Activated T-helper 1 cell treated with anti-CD3 and anti-CD28 coated beads, Interleukin-12 subunit alpha, Interleukin-12 subunit beta, Interleukin-2, Interleukin-4 antibody, amounts not matched to agents 30 ng/mL and 10 ng/mL and 1 ng/mL, durations not matched to agents 14 hours and 24 hours and 36 hours (primary cell): Measurements from ENCODE around the gene COL4A2. TPM values are rescaled to one million over a fixed set of nuclear protein-coding genes. Genes with fewer than 3 reads are reported as not detected.

Experiments used
- DNase-seq: peaks from one replicate; pipeline ENCODE4 v3.0.0; 2021; ENCODE audit warnings: low spot score
- H3K27ac Mint-ChIP-seq: one replicate; pipeline ENCODE4 v1.8.0; 2021; ENCODE audit warnings: mild to moderate bottlenecking, mixed read lengths
- H3K27me3 Mint-ChIP-seq: one replicate; pipeline ENCODE4 v1.8.0; 2022; ENCODE audit warnings: mild to moderate bottlenecking, moderate library complexity, mixed read lengths; ENCODE audit not compliant: insufficient read depth
- H3K36me3 Mint-ChIP-seq: one replicate; pipeline ENCODE4 v1.8.0; 2021; ENCODE audit warnings: low read depth, mixed read lengths
- H3K4me1 Mint-ChIP-seq: one replicate; pipeline ENCODE4 v1.8.0; 2021; ENCODE audit warnings: low read depth, mixed read lengths
- H3K4me3 Mint-ChIP-seq: one replicate; pipeline ENCODE4 v1.8.0; 2021; ENCODE audit warnings: mild to moderate bottlenecking, moderate library complexity, mixed read lengths
- H3K9me3 Mint-ChIP-seq: one replicate; pipeline ENCODE4 v1.8.0; 2021; ENCODE audit warnings: mixed read lengths
- intact Hi-C: fragments of 100-400 bp; cut with micrococcal nuclease; formaldehyde crosslinking; loops from one replicate; pipeline ENCODE4 v1.15.1; 2024
- total RNA-seq: library from RNA; stranded (reverse); gene quantifications from 2 replicates; pipeline ENCODE4 v1.2.3, GENCODE V29; 2022

The COL4A2 gene
- total RNA-seq, 1 donor from 2014 or later, result not detected

DNA sequence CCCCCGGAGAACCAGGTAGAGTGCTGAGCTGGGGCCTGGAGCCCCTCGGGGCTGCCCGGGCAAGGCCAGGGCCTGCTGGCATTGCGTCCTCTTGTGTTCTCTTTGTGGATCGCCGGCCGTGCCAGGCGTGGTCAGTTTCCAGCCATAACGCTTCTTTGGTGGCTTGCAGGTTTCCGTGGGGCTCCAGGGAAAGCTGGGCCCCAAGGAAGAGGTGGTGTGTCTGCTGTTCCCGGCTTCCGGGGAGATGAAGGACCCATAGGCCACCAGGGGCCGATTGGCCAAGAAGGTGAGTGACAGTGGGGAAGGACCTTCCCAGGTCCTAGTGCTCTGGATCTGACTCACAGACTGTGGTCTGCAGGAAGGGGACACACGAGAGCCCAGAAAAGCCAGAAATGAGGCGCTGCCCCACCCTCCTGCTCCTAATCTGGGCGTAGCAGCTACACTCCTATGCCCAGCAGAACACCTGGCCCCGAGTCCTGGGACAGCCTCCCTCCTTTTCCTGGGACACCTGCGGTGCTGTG is 197.0 kb downstream of the COL4A2 start:
- intact Hi-C loops, result no loop called here
- Mint-ChIP-seq H3K36me3 (no peaks in the 10 kb centered on the region), H3K27me3 (peaks cover 6% of the 10 kb centered on the region), H3K27ac (no peak overlapping the region), H3K9me3 (no peaks in the 10 kb centered on the region), H3K4me3 (no peak overlapping the region), H3K4me1 (no peaks in the 10 kb centered on the region)
- DNase-seq, result no peak

DNA sequence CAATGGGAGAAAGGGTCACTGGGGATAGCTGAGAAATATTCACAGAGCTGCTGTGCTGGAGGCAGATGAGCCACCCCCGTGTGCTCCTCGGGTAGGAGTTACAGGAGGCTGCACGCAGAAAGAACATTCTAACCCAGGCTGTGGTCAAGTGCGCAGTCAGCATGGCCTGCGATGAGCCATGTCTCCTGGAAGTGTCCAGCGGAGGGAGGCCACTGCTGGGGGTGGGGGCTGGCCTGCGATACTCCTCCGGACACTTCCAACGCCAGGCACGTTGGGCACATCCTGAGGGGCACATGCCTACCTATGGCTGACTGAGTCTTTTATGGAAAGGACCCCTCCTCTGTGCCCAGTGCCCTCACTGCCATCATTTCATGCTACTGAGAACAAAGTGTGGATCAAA is 198.5 kb downstream of the COL4A2 start:
- Mint-ChIP-seq H3K27ac (no peak overlapping the region), H3K27me3 (peaks cover 2% of the 10 kb centered on the region), H3K36me3 (no peaks in the 10 kb centered on the region), H3K4me1 (no peaks in the 10 kb centered on the region), H3K4me3 (no peak overlapping the region), H3K9me3 (no peaks in the 10 kb centered on the region)
- DNase-seq, result no peak
- intact Hi-C loops, result no loop called here

DNA sequence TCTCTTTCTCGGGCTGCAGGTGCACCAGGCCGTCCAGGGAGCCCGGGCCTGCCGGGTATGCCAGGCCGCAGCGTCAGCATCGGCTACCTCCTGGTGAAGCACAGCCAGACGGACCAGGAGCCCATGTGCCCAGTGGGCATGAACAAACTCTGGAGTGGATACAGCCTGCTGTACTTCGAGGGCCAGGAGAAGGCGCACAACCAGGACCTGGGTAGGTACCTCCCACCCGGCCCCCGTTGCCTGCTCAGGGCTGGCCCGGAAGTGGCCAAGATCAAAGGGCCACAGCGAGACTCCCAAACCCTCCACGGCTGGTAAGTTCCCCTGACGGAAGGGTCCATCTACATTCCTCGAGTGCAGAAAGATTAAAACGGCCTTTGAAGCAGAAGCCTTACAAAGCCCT is 199.3 kb downstream of the COL4A2 start:
- DNase-seq, result no peak
- no peak overlapping the region for H3K27ac Mint-ChIP-seq
- no peak overlapping the region for H3K4me3 Mint-ChIP-seq
- no peaks in the 10 kb centered on the region for H3K4me1 Mint-ChIP-seq
- H3K27me3 Mint-ChIP-seq, result peaks cover 2% of the 10 kb centered on the region
- no peaks in the 10 kb centered on the region for H3K9me3 Mint-ChIP-seq
- no peaks in the 10 kb centered on the region for H3K36me3 Mint-ChIP-seq
- intact Hi-C loops, result no loop called here

DNA sequence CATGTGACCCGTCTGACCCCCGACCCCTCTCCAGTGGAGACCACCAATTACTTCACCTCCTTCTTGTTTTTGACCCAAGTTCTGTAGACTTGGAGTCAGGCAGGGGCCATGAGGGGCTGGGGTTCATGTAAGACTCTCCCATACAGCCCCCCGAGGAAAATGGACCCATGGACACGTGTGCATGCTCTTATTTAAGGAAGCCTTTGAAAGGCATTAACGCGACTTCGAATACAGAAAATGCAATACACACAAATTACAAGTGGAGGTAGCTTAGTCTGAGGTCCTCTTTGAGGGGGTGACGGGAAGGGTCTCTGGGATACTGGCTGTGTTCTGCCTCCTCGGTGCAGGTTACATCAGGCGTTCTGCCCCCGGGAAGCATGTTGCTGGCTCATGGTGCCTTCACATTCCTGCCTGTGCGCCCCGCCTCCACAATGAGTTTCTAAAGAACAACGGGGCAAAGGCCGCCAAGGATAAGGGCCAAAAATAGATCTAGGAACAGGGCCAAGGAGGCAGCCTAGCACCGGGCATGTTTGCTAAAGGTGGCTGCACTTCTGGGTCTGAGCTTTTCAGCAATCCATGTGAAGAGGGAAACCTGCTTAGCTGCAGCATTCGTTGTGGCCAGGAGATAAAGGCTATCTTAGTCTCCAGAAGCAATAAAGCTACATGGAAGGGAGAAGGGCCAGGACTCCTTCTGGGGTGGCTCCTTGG is 199.9 kb downstream of the COL4A2 start:
- no peak overlapping the region for H3K27ac Mint-ChIP-seq

DNA sequence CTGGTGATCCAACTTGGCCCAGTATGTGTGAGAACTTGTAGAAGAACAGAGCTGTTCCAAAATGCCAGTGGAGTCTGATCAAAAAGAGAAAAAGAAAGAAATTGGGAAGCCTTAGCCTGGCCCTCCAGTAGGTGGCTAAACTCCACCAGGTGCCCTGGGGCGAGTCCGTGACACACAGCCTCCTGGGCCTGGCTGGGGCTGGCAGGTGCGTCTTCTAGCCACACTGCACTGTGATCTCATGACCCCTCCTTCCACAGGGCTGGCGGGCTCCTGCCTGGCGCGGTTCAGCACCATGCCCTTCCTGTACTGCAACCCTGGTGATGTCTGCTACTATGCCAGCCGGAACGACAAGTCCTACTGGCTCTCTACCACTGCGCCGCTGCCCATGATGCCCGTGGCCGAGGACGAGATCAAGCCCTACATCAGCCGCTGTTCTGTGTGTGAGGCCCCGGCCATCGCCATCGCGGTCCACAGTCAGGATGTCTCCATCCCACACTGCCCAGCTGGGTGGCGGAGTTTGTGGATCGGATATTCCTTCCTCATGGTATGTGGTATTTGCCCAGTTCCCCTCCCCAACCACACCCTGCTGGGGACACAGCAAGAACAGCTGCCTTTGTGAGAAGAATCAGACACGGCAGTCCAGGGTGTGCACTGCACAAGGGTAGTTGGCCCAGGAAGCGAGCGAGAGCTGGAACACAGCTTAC is 200.7 kb downstream of the COL4A2 start:
- Mint-ChIP-seq H3K4me1 (no peaks in the 10 kb centered on the region), H3K36me3 (no peaks in the 10 kb centered on the region), H3K9me3 (no peaks in the 10 kb centered on the region), H3K27me3 (peaks cover 2% of the 10 kb centered on the region), H3K4me3 (no peak overlapping the region), H3K27ac (no peak overlapping the region)
- intact Hi-C loops, result no loop called here
- DNase-seq, result no peak

More for the DNA sequence above, 199.9 kb downstream of the COL4A2 start:
- intact Hi-C loops, result no loop called here
- H3K9me3 Mint-ChIP-seq, result no peaks in the 10 kb centered on the region
- H3K36me3 Mint-ChIP-seq, result no peaks in the 10 kb centered on the region
- H3K27me3 Mint-ChIP-seq, result peaks cover 2% of the 10 kb centered on the region
- no peaks in the 10 kb centered on the region for H3K4me1 Mint-ChIP-seq
- H3K4me3 Mint-ChIP-seq, result no peak overlapping the region
- DNase-seq, result no peak

DNA sequence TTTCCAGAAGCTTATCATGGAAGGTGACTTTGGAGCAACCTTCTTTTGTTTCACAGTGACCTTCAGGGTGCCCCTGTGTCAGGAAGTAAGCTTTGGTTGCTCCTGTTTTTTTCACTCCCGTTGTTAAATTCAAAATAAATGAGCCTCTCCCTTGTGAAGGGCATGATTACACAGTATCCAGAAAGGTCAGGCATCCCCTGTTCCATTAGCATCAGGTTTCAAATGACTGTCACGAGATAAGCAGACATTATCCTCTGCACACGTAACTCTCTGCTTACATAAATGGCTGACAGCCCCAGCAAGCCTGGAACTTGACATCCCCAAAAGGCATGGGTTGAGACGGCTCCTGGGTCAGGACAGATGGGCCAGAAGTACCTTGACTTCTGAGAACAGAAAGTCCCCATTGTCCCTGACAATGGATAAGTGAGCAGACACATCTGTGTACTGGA is 202.4 kb downstream of the COL4A2 start:
- H3K27me3 Mint-ChIP-seq, result peaks cover 2% of the 10 kb centered on the region
- H3K4me1 Mint-ChIP-seq, result no peaks in the 10 kb centered on the region
- H3K4me3 Mint-ChIP-seq, result no peak overlapping the region
- no peak overlapping the region for H3K27ac Mint-ChIP-seq
- no peak for DNase-seq
- intact Hi-C loops, result no loop called here
- H3K36me3 Mint-ChIP-seq, result no peaks in the 10 kb centered on the region
- H3K9me3 Mint-ChIP-seq, result no peaks in the 10 kb centered on the region

DNA sequence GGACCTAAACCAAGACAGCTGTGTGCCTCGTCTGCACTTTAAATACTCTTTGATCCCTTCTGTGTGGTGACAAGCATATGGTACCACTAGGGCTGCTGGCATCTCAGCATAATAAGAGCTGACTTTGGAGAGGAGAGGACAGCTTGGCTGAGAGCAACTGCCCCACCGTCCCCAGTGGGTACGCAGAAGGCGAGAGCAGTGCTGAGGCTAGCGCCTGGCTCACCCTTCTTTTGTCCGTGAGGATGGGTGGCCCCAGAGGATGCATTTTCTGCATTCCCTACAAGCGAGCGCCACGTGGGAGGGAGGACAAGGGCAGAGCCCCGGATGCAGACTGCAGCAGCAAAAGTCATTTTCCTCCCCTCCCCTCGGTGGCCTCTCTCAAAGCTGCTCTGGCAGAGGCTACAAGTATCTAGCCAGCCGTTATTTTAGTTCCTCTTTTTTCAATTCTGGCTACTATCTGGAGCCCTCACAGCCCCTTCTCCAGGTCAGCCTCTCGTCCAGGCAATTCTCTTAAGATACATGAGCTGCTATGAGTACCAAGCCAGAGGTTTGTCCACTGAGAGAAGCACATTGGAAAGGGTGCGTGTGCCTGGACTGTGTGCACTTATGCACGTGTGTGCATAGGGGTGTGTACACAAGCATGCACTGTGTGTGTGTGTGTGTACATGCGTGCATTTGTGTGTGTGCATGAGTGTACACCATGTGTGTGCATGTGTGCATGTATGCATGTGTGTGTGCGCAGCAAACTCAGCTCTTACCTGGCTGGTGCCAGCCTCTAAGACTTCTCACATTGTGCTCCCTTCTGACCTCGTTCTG is 203.1 kb downstream of the COL4A2 start:
- DNase-seq, result no peak
- Mint-ChIP-seq H3K27me3 (peaks cover 3% of the 10 kb centered on the region), H3K4me1 (peaks cover 5% of the 10 kb centered on the region), H3K36me3 (no peaks in the 10 kb centered on the region), H3K9me3 (no peaks in the 10 kb centered on the region), H3K4me3 (no peak overlapping the region), H3K27ac (no peak overlapping the region)
- intact Hi-C loops, result no loop called here

DNA sequence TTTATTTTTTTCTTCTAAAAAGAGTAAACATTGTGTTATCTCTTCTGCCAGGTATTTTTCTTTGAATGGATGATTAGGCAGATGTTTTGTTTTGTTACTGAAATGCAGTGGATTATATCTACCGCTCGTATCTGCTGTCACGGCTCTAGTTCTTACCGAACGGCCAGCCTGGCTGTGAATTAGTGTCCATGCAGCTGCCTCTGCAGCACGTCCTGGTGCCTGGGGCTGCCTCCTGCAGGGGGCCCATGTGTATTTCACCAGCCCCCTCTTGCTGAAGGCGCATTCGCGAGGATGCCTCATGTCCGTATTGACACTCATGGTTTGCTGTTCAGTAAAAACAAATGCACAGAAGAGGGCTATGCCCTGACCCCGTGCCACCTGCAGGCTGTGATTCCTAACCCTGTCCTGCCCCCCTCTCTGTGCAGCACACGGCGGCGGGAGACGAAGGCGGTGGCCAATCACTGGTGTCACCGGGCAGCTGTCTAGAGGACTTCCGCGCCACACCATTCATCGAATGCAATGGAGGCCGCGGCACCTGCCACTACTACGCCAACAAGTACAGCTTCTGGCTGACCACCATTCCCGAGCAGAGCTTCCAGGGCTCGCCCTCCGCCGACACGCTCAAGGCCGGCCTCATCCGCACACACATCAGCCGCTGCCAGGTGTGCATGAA is 204.6 kb downstream of the COL4A2 start:
- Mint-ChIP-seq H3K4me3 (no peak overlapping the region), H3K27ac (no peak overlapping the region), H3K36me3 (no peaks in the 10 kb centered on the region), H3K9me3 (no peaks in the 10 kb centered on the region), H3K27me3 (peaks cover 4% of the 10 kb centered on the region), H3K4me1 (peaks cover 9% of the 10 kb centered on the region)
- intact Hi-C loops, result no loop called here
- no peak for DNase-seq

DNA sequence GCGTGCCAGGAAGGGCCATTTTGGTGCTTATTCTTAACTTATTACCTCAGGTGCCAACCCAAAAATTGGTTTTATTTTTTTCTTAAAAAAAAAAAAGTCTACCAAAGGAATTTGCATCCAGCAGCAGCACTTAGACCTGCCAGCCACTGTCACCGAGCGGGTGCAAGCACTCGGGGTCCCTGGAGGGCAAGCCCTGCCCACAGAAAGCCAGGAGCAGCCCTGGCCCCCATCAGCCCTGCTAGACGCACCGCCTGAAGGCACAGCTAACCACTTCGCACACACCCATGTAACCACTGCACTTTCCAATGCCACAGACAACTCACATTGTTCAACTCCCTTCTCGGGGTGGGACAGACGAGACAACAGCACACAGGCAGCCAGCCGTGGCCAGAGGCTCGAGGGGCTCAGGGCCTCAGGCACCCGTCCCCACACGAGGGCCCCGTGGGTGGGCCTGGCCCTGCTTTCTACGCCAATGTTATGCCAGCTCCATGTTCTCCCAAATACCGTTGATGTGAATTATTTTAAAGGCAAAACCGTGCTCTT is 205.2 kb downstream of the COL4A2 start:
- H3K4me1 Mint-ChIP-seq, result peaks cover 9% of the 10 kb centered on the region
- DNase-seq, result no peak
- intact Hi-C loops, result no loop called here
- H3K9me3 Mint-ChIP-seq, result no peaks in the 10 kb centered on the region
- H3K27ac Mint-ChIP-seq, result no peak overlapping the region
- no peak overlapping the region for H3K4me3 Mint-ChIP-seq
- no peaks in the 10 kb centered on the region for H3K36me3 Mint-ChIP-seq
- peaks cover 4% of the 10 kb centered on the region for H3K27me3 Mint-ChIP-seq

DNA sequence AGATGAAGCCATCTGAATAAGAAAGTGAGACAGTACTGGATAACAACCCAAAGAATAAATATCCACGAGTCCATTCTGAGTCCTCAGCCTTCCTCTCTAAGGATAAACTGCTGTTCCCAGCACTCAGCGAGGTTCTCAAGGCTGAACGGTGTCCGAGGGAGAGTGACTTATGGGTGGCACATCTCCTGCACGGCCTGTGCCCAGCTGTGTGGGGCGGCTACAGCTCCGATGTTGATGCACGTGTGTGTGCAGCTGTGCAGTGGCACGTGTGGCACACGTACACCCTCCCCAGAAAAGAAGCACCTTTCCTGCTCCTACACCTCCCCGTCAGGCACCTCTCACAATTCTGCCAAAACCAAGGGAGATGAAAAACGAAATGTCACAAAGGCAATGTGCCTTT is 209.4 kb downstream of the COL4A2 start:
- no peaks in the 10 kb centered on the region for H3K9me3 Mint-ChIP-seq
- intact Hi-C loops, result no loop called here
- no peak for DNase-seq
- no peaks in the 10 kb centered on the region for H3K36me3 Mint-ChIP-seq
- no peak overlapping the region for H3K4me3 Mint-ChIP-seq
- H3K27me3 Mint-ChIP-seq, result peaks cover 2% of the 10 kb centered on the region
- H3K4me1 Mint-ChIP-seq, result peaks cover 9% of the 10 kb centered on the region
- no peak overlapping the region for H3K27ac Mint-ChIP-seq

DNA sequence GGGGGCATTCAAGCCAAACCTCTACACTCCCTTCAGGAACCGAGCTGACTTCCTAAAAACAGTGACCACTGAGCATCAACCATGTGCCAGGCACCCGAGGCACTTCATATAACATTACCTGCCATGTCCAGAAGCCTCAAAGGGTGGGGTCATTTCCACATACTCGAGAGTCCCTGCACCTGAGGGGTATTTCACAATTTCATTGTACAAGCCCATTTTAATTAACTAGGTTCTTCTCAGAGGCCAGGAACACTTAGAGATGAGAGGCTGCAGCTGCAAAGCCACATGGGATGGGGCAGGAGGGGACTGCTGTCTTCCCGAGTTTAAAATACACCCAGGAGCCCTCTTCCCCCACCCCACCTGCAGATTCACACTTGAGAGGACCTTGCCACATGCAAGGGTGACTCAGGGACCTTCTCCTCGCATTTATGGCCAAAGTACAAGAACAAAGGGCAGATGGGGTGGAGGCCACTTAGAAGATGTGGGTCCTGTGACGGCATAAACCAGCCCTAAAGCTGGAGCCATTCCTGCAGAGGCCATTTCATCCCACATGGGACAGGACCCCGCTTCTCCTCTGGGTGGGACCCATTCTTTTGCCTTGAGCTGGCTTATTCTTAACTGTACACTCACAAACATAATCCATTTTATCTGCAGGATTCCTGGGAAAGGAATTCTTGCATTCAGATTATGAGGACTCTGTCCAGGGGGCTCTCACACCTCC is 210.6 kb downstream of the COL4A2 start:
- no peak overlapping the region for H3K27ac Mint-ChIP-seq
- intact Hi-C loops, result no loop called here
- no peak for DNase-seq
- H3K4me1 Mint-ChIP-seq, result peaks cover 9% of the 10 kb centered on the region
- no peaks in the 10 kb centered on the region for H3K9me3 Mint-ChIP-seq
- no peaks in the 10 kb centered on the region for H3K36me3 Mint-ChIP-seq
- no peak overlapping the region for H3K4me3 Mint-ChIP-seq
- peaks cover 2% of the 10 kb centered on the region for H3K27me3 Mint-ChIP-seq

DNA sequence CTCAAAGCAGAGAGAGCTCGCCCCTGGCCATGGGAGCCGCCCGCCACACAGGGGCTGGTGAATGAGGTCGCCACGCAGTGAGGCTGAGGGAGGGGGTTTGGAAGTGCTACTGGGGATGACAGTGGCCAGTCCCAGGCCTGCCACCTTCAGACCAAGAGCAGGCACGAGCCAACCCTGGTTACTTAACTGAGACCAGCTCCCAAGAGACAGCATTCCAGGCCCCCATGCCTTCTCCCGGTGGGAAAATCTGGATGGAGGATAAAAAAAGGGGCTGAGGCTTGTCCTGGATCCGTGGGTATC is 211.1 kb downstream of the COL4A2 start:
- Mint-ChIP-seq H3K4me1 (peaks cover 9% of the 10 kb centered on the region), H3K27me3 (peaks cover 2% of the 10 kb centered on the region), H3K4me3 (no peak overlapping the region), H3K27ac (no peak overlapping the region), H3K9me3 (no peaks in the 10 kb centered on the region), H3K36me3 (no peaks in the 10 kb centered on the region)
- intact Hi-C loops, result no loop called here
- no peak for DNase-seq
